BLaER1 treated with 17β-estradiol and CSF1 and Interleukin-3, amounts not matched to agents 10 nM and 100 nM (cell line): Measurements from ENCODE around the gene EXOC6.

Experiments
- H3K27ac ChIP-seq, 11 experiments: shearing (Covaris generic); formaldehyde crosslinking; 2 replicates each; pipeline ENCODE4 v1.8.1; 2022
- H3K27me3 ChIP-seq, 11 experiments: shearing (Covaris generic); formaldehyde crosslinking; 2 replicates each; pipeline ENCODE4 v1.8.1; 2022
- H3K36me3 ChIP-seq, 11 experiments: shearing (Covaris generic); formaldehyde crosslinking; 2 replicates each; pipeline ENCODE4 v1.8.1; 2022
- H3K4me1 ChIP-seq, 10 experiments: shearing (Covaris generic); formaldehyde crosslinking; 2 replicates each; pipeline ENCODE4 v1.8.1; 2022
- H3K4me2 ChIP-seq, 11 experiments: shearing (Covaris generic); formaldehyde crosslinking; 2 replicates each; pipeline ENCODE4 v1.8.1; 2022
- H3K4me3 ChIP-seq, 10 experiments: shearing (Covaris generic); formaldehyde crosslinking; 2 replicates each; pipeline ENCODE4 v1.8.1; 2022
- H3K9ac ChIP-seq, 11 experiments: shearing (Covaris generic); formaldehyde crosslinking; 2 replicates each; pipeline ENCODE4 v1.8.1; 2022
- H3K9me3 ChIP-seq, 11 experiments: shearing (Covaris generic); formaldehyde crosslinking; replicated peaks in 1 of 11; 2 replicates each; pipeline ENCODE4 v1.8.1; 2022
- H4K20me1 ChIP-seq, 11 experiments: shearing (Covaris generic); formaldehyde crosslinking; 2 replicates each; pipeline ENCODE4 v1.8.1; 2022
- Cebpa-rat ChIP-seq, 11 experiments: shearing (Covaris generic); IDR thresholded peaks; 2 replicates each; pipeline ENCODE4 v1.8.1; 2022

Gene EXOC6

DNA sequence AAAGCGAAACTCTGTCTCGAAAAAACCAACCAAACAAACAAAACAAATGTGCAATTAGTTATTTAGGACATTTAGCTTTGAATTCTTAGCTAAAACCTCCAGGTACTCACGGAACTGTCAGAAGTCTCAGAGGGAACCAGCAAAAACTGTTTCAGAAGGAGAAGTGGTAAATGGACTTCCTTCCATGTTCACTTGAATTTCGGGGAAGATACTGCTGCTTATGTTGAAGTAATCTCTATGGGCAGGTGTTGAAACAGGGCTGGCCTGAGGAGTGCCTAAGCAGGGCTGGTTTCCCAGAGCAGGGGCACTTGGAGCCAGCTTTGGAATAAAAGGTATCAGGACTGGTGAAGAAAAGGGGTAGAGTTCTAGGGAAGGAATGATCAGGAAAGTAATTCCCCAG lies 2.4 kb upstream of the EXOC6 start:
- Histone ChIP-seq H3K27me3 (no peaks in the 10 kb centered on the region), H3K9me3 (peaks cover 0 to 4% (median 0%) of the 10 kb centered on the region in 11 experiments; a peak in 1 of 22 replicates), H3K4me2 (peak overlapping the region; percentile 15 to 97 (median 85); a peak in 21 of 22 replicates), H3K9ac (peak overlapping the region in 4 of 11 experiments; percentile 1 to 24 (median 8); a peak in 3 of 22 replicates), H3K4me3 (no peak overlapping the region; a peak in 1 of 20 replicates), H3K36me3 (no peaks in the 10 kb centered on the region), H3K27ac (peak overlapping the region in 8 of 11 experiments; percentile 13 to 93 (median 42); a peak in 13 of 22 replicates), H4K20me1 (peaks cover 0 to 8% (median 0%) of the 10 kb centered on the region in 11 experiments; a peak in 1 of 22 replicates), H3K4me1 (peaks cover 31 to 65% (median 47%) of the 10 kb centered on the region in 10 experiments)
- TF ChIP-seq Cebpa-rat (IDR thresholded peaks at IDR 0.05), result 0 out of 22 replicates have a peak, but pooled peaks of 1 of the 11 experiments have one; percentile 16

DNA sequence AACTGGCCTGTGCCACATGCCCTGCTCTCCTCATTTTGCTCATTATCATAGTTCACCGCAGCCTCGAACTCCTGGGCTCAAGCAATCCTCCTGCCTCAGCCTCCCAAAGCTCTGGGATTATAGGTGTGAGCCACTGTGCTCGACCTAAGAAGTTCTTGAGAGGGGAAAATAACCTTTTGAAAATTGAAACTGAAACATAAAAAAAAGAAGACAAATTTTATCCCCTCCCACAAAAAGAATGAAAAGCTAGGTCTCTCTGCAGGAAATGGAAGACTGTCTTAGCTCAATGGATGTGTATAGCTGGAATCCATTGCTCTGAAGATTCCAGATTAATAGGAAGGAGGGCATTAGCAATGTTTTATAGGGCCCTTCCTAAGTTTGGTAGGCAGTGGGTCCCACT lies 2.0 kb upstream of the EXOC6 start:
- Histone ChIP-seq H3K4me2 (peak overlapping the region; percentile 15 to 97 (median 85); a peak in 21 of 22 replicates), H3K4me3 (no peak overlapping the region; a peak in 1 of 20 replicates)

DNA sequence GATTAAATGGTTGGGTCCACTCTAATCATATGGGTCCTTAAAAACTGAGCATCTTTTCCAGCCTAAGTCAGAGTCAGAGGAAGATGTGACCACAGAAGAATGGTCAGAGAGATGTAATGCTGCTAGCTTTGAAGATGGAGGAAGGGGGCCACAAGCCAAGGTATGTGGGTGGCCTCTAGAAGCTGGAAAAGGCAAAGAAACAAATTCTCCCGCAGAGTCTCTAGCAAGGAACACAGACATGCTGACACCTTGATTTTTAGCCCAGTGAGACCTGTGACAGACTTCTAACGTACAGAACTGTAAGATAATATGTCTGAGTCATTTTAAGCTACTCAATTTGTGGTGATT lies 1.5 kb upstream of the EXOC6 start:
- Histone ChIP-seq H3K27ac (peak overlapping the region in 8 of 11 experiments; percentile 15 to 93 (median 44); a peak in 5 of 22 replicates), H3K4me2 (peak overlapping the region; percentile 15 to 97 (median 86); a peak in 16 of 22 replicates)

More for the DNA sequence above, 2.0 kb upstream of the EXOC6 start:
- Histone ChIP-seq H3K4me1 (peaks cover 31 to 65% (median 47%) of the 10 kb centered on the region in 10 experiments), H3K9me3 (peaks cover 0 to 4% (median 0%) of the 10 kb centered on the region in 11 experiments; a peak in 1 of 22 replicates), H3K9ac (peak overlapping the region in 4 of 11 experiments; percentile 1 to 24 (median 8); a peak in 3 of 22 replicates), H3K27me3 (no peaks in the 10 kb centered on the region), H4K20me1 (peaks cover 0 to 8% (median 0%) of the 10 kb centered on the region in 11 experiments; a peak in 1 of 22 replicates), H3K36me3 (no peaks in the 10 kb centered on the region), H3K27ac (peak overlapping the region in 8 of 11 experiments; percentile 13 to 93 (median 42); a peak in 13 of 22 replicates)
- TF ChIP-seq Cebpa-rat (IDR thresholded peaks at IDR 0.05), result no peak

DNA sequence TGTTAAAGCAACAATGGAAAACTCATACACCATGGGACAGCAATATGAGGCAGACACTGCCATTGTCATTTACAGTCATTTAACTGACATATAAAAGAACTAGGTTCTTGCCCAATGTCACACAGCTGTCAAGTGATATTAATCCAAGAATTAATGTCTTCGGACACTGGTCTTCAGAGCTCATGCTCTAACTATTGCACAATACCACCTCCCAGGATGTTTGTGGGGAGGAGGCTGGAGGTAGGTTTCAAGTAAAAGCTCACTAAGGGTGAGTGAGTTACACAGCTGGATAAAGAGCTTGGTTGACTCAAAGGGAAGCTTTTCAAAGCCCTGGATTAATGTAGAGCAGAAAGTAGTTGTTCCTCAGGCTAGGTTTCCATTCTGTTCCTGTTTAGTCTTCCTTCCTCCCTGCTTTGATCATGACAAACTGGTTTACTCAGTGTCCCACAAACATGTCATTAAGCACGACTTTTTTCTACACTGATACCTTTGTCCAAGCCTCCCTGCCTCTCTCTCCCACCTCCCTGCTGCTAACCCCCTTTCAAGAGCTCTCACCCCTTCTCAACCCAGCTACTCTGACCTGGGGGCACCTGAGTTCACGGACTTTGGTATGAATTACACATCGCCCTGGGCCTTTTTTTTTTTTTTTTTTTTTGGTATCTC lies 987 bp upstream of the EXOC6 start:
- peak overlapping the region in 7 of 11 experiments; percentile 4 to 93 (median 53); a peak in 9 of 22 replicates for H3K27ac ChIP-seq
- H3K4me3 ChIP-seq, result peak overlapping the region in 8 of 10 experiments; percentile 79 to 97 (median 94); a peak in 11 of 20 replicates
- peak overlapping the region in 3 of 11 experiments; percentile 85 to 89 (median 88); a peak in 2 of 22 replicates for H3K9ac ChIP-seq
- no peaks in the 10 kb centered on the region for H3K27me3 ChIP-seq
- H3K36me3 ChIP-seq, result no peaks in the 10 kb centered on the region
- H4K20me1 ChIP-seq, result peaks cover 0 to 8% (median 0%) of the 10 kb centered on the region in 11 experiments; a peak in 2 of 22 replicates
- H3K4me2 ChIP-seq, result peak overlapping the region; percentile 72 to 97 (median 87)
- H3K9me3 ChIP-seq, result peaks cover 0 to 4% (median 0%) of the 10 kb centered on the region in 11 experiments; a peak in 1 of 22 replicates
- peaks cover 31 to 65% (median 47%) of the 10 kb centered on the region in 10 experiments for H3K4me1 ChIP-seq
- TF ChIP-seq Cebpa-rat (IDR thresholded peaks at IDR 0.05), result peak; percentile 44 to 88 (median 74); a peak in 18 of 22 replicates

More for the DNA sequence above, 1.5 kb upstream of the EXOC6 start:
- Histone ChIP-seq H3K27me3 (no peaks in the 10 kb centered on the region), H3K9ac (no peak overlapping the region; a peak in 1 of 22 replicates), H3K9me3 (peaks cover 0 to 4% (median 0%) of the 10 kb centered on the region in 11 experiments; a peak in 1 of 22 replicates), H3K4me3 (no peak overlapping the region), H3K36me3 (no peaks in the 10 kb centered on the region), H3K4me1 (peaks cover 31 to 65% (median 47%) of the 10 kb centered on the region in 10 experiments), H4K20me1 (peaks cover 0 to 8% (median 0%) of the 10 kb centered on the region in 11 experiments; a peak in 2 of 22 replicates)
- TF ChIP-seq Cebpa-rat (IDR thresholded peaks at IDR 0.05), result no peak

DNA sequence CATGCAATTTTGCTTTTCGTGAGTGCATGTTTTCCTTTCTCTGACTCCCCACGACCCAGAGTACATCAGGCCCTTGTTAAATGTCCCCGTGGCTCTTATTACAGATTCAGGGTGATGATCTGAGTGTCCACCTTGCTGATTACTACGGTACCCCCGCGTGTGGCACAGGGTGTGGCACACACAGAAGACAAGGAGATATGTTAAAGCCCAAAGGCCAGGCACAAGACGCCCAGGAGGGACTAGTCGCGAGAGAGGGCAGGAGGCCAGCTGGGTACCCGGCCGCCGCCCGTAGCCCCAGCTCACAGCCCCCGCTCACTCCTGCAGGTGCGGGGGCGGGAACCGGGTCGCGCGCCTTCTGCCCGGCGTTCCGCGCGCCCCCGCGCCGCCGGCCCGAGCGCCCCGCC lies 281 bp upstream of the EXOC6 start:
- H3K9ac ChIP-seq, result peak overlapping the region; percentile 85 to 93 (median 90)
- peak overlapping the region; percentile 79 to 93 (median 88); a peak in 20 of 22 replicates for H3K27ac ChIP-seq
- H4K20me1 ChIP-seq, result peaks cover 0 to 8% (median 0%) of the 10 kb centered on the region in 11 experiments; a peak in 2 of 22 replicates
- peaks cover 31 to 64% (median 47%) of the 10 kb centered on the region in 10 experiments for H3K4me1 ChIP-seq
- H3K4me3 ChIP-seq, result peak overlapping the region; percentile 77 to 97 (median 93)
- no peaks in the 10 kb centered on the region for H3K27me3 ChIP-seq
- H3K9me3 ChIP-seq, result peaks cover 0 to 4% (median 0%) of the 10 kb centered on the region in 11 experiments; a peak in 1 of 22 replicates
- no peak for TF ChIP-seq Cebpa-rat (IDR thresholded peaks at IDR 0.05)
- H3K4me2 ChIP-seq, result peak overlapping the region; percentile 72 to 97 (median 87)
- no peaks in the 10 kb centered on the region for H3K36me3 ChIP-seq

DNA sequence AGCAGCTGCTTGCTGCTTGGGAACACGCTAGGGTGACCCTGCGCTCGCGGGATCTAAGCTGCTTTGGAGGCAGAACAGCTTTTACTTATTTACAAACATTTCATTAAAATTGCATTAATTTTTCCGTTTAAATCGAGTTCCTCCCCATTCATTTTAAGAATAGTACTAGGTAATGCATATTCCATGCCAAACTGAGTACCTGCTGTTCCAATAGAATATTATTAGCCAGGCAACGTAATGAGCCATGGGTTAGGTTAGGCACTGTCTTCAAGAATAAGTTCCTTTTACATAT lies 860 bp downstream of the EXOC6 start:
- Histone ChIP-seq H3K4me2 (peak overlapping the region; percentile 75 to 97 (median 89)), H3K27ac (peak overlapping the region; percentile 79 to 93 (median 88); a peak in 21 of 22 replicates), H3K36me3 (no peaks in the 10 kb centered on the region), H3K27me3 (no peaks in the 10 kb centered on the region), H3K4me3 (peak overlapping the region; percentile 77 to 97 (median 93)), H3K9ac (peak overlapping the region; percentile 85 to 93 (median 90)), H4K20me1 (peaks cover 0 to 8% (median 0%) of the 10 kb centered on the region in 11 experiments; a peak in 2 of 22 replicates), H3K4me1 (peaks cover 31 to 53% (median 41%) of the 10 kb centered on the region in 10 experiments), H3K9me3 (peaks cover 0 to 4% (median 0%) of the 10 kb centered on the region in 11 experiments; a peak in 1 of 22 replicates)
- TF ChIP-seq Cebpa-rat (IDR thresholded peaks at IDR 0.05), result no peak

DNA sequence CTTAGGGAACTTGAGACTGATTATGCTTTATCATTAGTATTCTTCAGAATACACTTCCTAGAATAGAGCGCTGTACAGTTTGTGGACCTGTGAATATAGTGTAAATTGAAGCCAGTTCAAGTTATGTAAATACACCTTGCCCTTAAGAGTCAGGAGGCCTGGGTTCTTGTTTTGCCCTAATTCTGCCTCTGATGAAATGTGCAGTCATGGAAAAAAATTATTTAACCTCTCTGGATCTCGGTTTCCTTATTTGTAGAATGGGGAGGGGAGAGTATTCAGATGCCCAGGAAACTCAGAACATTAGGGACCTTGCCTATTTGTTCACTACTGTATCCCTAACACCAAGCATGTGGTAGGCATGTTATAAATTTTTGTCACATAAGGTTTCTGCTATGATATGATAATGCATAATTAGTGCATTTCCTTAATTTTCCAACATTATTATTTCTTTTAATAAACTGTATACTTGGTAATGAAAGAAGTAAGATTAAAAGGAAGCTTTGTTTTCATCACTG lies 1.3 kb downstream of the EXOC6 start:
- Histone ChIP-seq H3K4me3 (peak overlapping the region; percentile 77 to 97 (median 93)), H3K27ac (peak overlapping the region in 4 of 11 experiments; percentile 79 to 89 (median 86); a peak in 5 of 22 replicates), H3K4me2 (peak overlapping the region; percentile 75 to 97 (median 89)), H3K27me3 (no peaks in the 10 kb centered on the region), H3K4me1 (peaks cover 31 to 51% (median 40%) of the 10 kb centered on the region in 10 experiments), H3K9me3 (peaks cover 0 to 4% (median 0%) of the 10 kb centered on the region in 11 experiments; a peak in 1 of 22 replicates), H3K9ac (peak overlapping the region; percentile 85 to 93 (median 90); a peak in 17 of 22 replicates), H4K20me1 (peaks cover 0 to 8% (median 0%) of the 10 kb centered on the region in 11 experiments; a peak in 2 of 22 replicates), H3K36me3 (no peaks in the 10 kb centered on the region)
- TF ChIP-seq Cebpa-rat (IDR thresholded peaks at IDR 0.05), result no peak

DNA sequence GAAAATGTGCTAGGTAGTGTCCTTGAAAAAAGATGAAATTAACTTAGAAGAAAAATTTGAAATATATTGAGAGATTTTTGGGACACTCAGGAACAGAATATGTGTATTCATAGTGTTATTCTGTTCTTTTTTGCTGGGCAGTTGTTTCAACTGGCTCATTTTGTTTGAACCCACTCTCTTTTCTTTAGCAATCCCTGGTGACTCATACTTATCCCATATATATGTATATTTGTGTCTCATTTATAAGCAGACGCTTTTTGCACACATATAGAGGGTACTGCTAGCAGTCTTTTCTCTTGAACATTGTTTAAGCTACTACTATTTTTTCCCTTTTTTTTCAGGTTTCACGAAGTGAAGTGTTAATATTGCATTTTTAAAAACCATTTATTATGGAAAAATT lies 1.9 kb downstream of the EXOC6 start:
- H3K9ac ChIP-seq, result no peak overlapping the region
- H4K20me1 ChIP-seq, result peaks cover 0 to 10% (median 0%) of the 10 kb centered on the region in 11 experiments; a peak in 2 of 22 replicates
- H3K4me3 ChIP-seq, result peak overlapping the region in 1 of 10 experiments; percentile 93; a peak in 1 of 20 replicates
- no peak for TF ChIP-seq Cebpa-rat (IDR thresholded peaks at IDR 0.05)
- no peak overlapping the region for H3K27ac ChIP-seq
- H3K36me3 ChIP-seq, result no peaks in the 10 kb centered on the region; a peak in 1 of 22 replicates
- H3K27me3 ChIP-seq, result no peaks in the 10 kb centered on the region
- H3K9me3 ChIP-seq, result peaks cover 0 to 7% (median 0%) of the 10 kb centered on the region in 11 experiments; a peak in 1 of 22 replicates
- H3K4me1 ChIP-seq, result peaks cover 31 to 45% (median 40%) of the 10 kb centered on the region in 10 experiments
- H3K4me2 ChIP-seq, result peak overlapping the region; percentile 75 to 97 (median 89); a peak in 17 of 22 replicates
